MV-4-11 (cell line): ENCODE measurements around the gene GRIK1.

Source experiments
- DNase-seq: peaks from one replicate; lab custom pipeline; 2025; lab: John Stamatoyannopoulos, UW

Gene GRIK1

GRCh38 chr21:29642551-29643245 lies 297.1 kb downstream of the GRIK1 start:
- DNase-seq: no peak

GRCh38 chr21:29641635-29642550 lies 297.9 kb downstream of the GRIK1 start:
- DNase-seq: no peak

- DNase-seq: no peak
Observed at GRCh38 chr21:29641001-29641634, 298.7 kb downstream of the GRIK1 start.

- peak; percentile 77 for DNase-seq
Observed at GRCh38 chr21:29640080-29640508, 299.7 kb downstream of the GRIK1 start.

GRCh38 chr21:29639366-29640079 lies 300.3 kb downstream of the GRIK1 start:
- no peak for DNase-seq

- DNase-seq: peak; percentile 66
Observed at GRCh38 chr21:29638761-29639327, 301.0 kb downstream of the GRIK1 start.

- peak; percentile 74 for DNase-seq
Observed at GRCh38 chr21:29638138-29638537, 301.7 kb downstream of the GRIK1 start.

- DNase-seq: no peak
Observed at GRCh38 chr21:29637553-29637952, 302.2 kb downstream of the GRIK1 start.

- no peak for DNase-seq
Observed at GRCh38 chr21:29637134-29637533, 302.7 kb downstream of the GRIK1 start.

GRCh38 chr21:29634418-29634817 lies 305.4 kb downstream of the GRIK1 start:
- no peak for DNase-seq

- no peak for DNase-seq
Observed at GRCh38 chr21:29633756-29634155, 306.0 kb downstream of the GRIK1 start.

- DNase-seq: no peak
Observed at GRCh38 chr21:29630441-29630840, 309.4 kb downstream of the GRIK1 start.

GRCh38 chr21:29627905-29628304 lies 311.9 kb downstream of the GRIK1 start:
- DNase-seq: no peak

- DNase-seq: no peak
Observed at GRCh38 chr21:29626801-29627470, 312.9 kb downstream of the GRIK1 start.

- no peak for DNase-seq
Observed at GRCh38 chr21:29625990-29626389, 313.8 kb downstream of the GRIK1 start.

- no peak for DNase-seq
Observed at GRCh38 chr21:29624776-29625175, 315.0 kb downstream of the GRIK1 start.

- no peak for DNase-seq
Observed at GRCh38 chr21:29621525-29621924, 318.3 kb downstream of the GRIK1 start.

GRCh38 chr21:29616209-29616751 lies 323.5 kb downstream of the GRIK1 start:
- DNase-seq: no peak

GRCh38 chr21:29613877-29614276 lies 325.9 kb downstream of the GRIK1 start:
- no peak for DNase-seq

GRCh38 chr21:29613021-29613420 lies 326.8 kb downstream of the GRIK1 start:
- DNase-seq: no peak
